Naive thymus-derived CD4-positive, alpha-beta T cell (primary cell): ENCODE results near the gene CCDC191. TPM values are rescaled to one million over a fixed set of nuclear protein-coding genes. Genes with fewer than 3 reads are reported as not detected.
A peak's percentile ranks its signal among the peaks of the same experiment; 100 is the strongest.

Experiments used
- ATAC-seq: fragments of 150-1000 bp; cut with Tn5 transposase; 2 replicates; pipeline ENCODE4 v1.10.0; 2021; ENCODE audit warnings: mild to moderate bottlenecking, moderate library complexity
- CTCF ChIA-PET: fragments of 350-600 bp; sonication (Branson Sonifier 250); formaldehyde crosslinking; loops from one replicate; lab custom pipeline; 2021; ENCODE audit warnings: antibody characterized with exemption; lab: Charles Lee
- POLR2A ChIA-PET: fragments of 350-600 bp; sonication (Branson Sonifier 250); formaldehyde crosslinking; loops from one replicate; lab custom pipeline; 2021; ENCODE audit warnings: antibody characterized with exemption, inconsistent platforms; lab: Charles Lee
- DNase-seq, 9 donors: peaks; one replicate each; pipeline versions ENCODE4 v3.0.0 to v3.0.0-alpha.2; 2020 to 2022; ENCODE audit warnings: mixed read lengths in 1 of 9
- H3K27ac ChIP-seq: one replicate; pipeline ENCODE4 v1.7.0; 2013; ENCODE audit warnings: mild to moderate bottlenecking, low read depth, low read length, moderate library complexity
- H3K27me3 ChIP-seq, 2 donors: one replicate each; pipeline ENCODE4 v1.7.0; 2013; ENCODE audit warnings: low read length in 2 of 2, mild to moderate bottlenecking in 2 of 2, moderate library complexity in 2 of 2; ENCODE audit not compliant: control insufficient read depth in 2 of 2, insufficient read depth in 2 of 2
- H3K36me3 ChIP-seq, 3 experiments: 1 replicate in 2 of 3; 2 replicates in 1 of 3; pipeline ENCODE4 v1.7.0; 2013; ENCODE audit warnings: low read length in 3 of 3, mild to moderate bottlenecking in 3 of 3, moderate library complexity in 1 of 3; ENCODE audit not compliant: insufficient read depth in 3 of 3, control insufficient read depth in 2 of 3
- H3K4me1 ChIP-seq, 2 donors: one replicate each; pipeline ENCODE4 v1.7.0; 2013; ENCODE audit warnings: low read length in 2 of 2, mild to moderate bottlenecking in 2 of 2, moderate library complexity in 1 of 2; ENCODE audit not compliant: control insufficient read depth in 2 of 2, insufficient read depth in 2 of 2
- H3K4me3 ChIP-seq: 2 replicates; pipeline ENCODE4 v1.7.0; 2013; ENCODE audit warnings: mild to moderate bottlenecking, low read length
- H3K9me3 ChIP-seq, 3 experiments: 1 replicate in 2 of 3; 2 replicates in 1 of 3; pipeline ENCODE4 v1.7.0; 2013; ENCODE audit warnings: low read length in 3 of 3; ENCODE audit not compliant: control insufficient read depth in 2 of 3
- H3K27ac Mint-ChIP-seq, 9 donors: one replicate each; pipeline ENCODE4 v1.8.0; 2020 to 2022; ENCODE audit warnings: mixed read lengths in 9 of 9, mild to moderate bottlenecking in 8 of 9, moderate library complexity in 5 of 9, inconsistent platforms in 2 of 9
- H3K27me3 Mint-ChIP-seq, 5 donors: one replicate each; pipeline ENCODE4 v1.8.0; 2021 to 2022; ENCODE audit warnings: mixed read lengths in 5 of 5, mild to moderate bottlenecking in 1 of 5
- H3K36me3 Mint-ChIP-seq, 5 donors: one replicate each; pipeline ENCODE4 v1.8.0; 2020 to 2022; ENCODE audit warnings: mixed read lengths in 5 of 5, mild to moderate bottlenecking in 3 of 5, inconsistent platforms in 1 of 5
- H3K4me1 Mint-ChIP-seq, 7 donors: one replicate each; pipeline ENCODE4 v1.8.0; 2020 to 2022; ENCODE audit warnings: mixed read lengths in 7 of 7, mild to moderate bottlenecking in 3 of 7, inconsistent platforms in 1 of 7
- H3K4me3 Mint-ChIP-seq, 10 donors: one replicate each; pipeline ENCODE4 v1.8.0; 2020 to 2022; ENCODE audit warnings: mild to moderate bottlenecking in 10 of 10, mixed read lengths in 10 of 10, moderate library complexity in 6 of 10, inconsistent platforms in 2 of 10
- H3K9me3 Mint-ChIP-seq, 11 donors: one replicate each; pipeline ENCODE4 v1.8.0; 2020 to 2022; ENCODE audit warnings: mixed read lengths in 11 of 11, mild to moderate bottlenecking in 4 of 11, inconsistent platforms in 1 of 11, moderate library complexity in 1 of 11
- intact Hi-C, 2 donors: fragments of 100-400 bp; cut with micrococcal nuclease; formaldehyde crosslinking; loops; one replicate each; pipeline ENCODE4 v1.15.1; 2023
- polyA plus RNA-seq, 2 donors: library from polyadenylated mRNA; unstranded; fragments of 300-500 nt; fragmentation: Illumina TruSeq; gene quantifications; one replicate each; pipeline ENCODE4 v1.2.3, GENCODE V29; 2021
- total RNA-seq, 6 experiments: library from RNA in 5 of 6; stranded (reverse) in 5 of 6; gene quantifications; 1 replicate in 5 of 6; 2 replicates in 1 of 6; pipeline ENCODE4 v1.2.3 and lab custom pipeline; 2021 to 2026

Gene CCDC191
- total and polyA plus RNA-seq, 7 experiments from 2014 or later: 1.4 to 8.8 (median 5.0) TPM

DNA sequence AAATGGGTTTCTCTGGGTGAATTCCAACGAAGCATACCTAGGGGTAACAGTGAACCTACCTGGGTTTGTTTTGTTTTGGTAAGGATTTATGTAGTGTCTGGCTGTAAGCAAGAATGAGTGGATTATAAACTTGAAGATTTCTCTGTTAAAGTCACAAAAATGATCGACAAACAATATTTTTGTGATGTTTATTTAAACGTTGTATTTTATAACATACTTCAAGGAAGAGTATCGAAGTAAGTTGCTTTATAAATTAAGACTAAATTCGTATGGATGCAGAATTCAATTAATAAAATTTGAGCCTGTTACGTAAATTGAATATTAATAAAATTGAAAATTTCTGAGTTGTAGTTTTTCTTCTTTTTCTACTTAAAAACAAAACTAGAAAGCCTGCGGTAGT is 109.5 kb downstream of the CCDC191 start:
- Histone ChIP-seq H3K36me3 (no peaks in the 10 kb centered on the region), H3K9me3 (no peaks in the 10 kb centered on the region), H3K4me1 (peaks cover 0 to 8% of the 10 kb centered on the region in 2 donors), H3K4me3 (no peak overlapping the region), H3K27ac (no peak overlapping the region), H3K27me3 (no peaks in the 10 kb centered on the region)
- Mint-ChIP-seq H3K4me1 (peaks cover 8 to 20% (median 13%) of the 10 kb centered on the region in 7 donors), H3K27ac (peak overlapping the region in 3 of 9 donors; percentile 23 to 59 (median 49)), H3K27me3 (peaks cover 9 to 63% (median 20%) of the 10 kb centered on the region in 5 donors), H3K36me3 (no peaks in the 10 kb centered on the region), H3K4me3 (peak overlapping the region; percentile 57 to 94 (median 86)), H3K9me3 (no peaks in the 10 kb centered on the region)
- POLR2A ChIA-PET: no interaction called here
- intact Hi-C loops: loop anchor here (1.0 to 5.0 kb wide), 8 partner anchors 35 to 1835 kb away; partner anchors contain the start of genes GRAMD1C (in 1 of the 2), NAA50 (in 1 of the 2), SPICE1 (in 1 of the 2) and ZBTB20 (in 1 of the 2)
- CTCF ChIA-PET: no interaction called here
- DNase-seq: no peak
- ATAC-seq: no peak

DNA sequence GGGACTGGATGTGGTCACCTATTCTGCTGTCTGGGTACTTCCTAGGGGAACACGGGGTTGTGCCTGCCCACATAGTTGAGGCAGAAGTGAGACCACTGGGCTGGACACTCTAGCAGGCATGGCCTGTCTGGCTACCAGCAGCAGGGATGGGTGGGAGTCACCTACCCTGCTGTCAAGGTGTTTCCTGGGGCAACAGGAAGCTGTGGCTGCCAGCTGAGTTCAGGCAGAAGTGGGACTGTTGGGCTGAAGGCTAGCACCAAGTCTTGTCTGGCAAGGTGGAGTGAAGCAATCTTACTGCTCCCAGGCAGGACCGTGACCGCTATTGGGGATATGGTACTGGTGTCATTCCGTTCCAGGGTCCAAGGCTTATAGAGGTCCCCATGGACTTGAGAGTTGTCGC is 128.8 kb downstream of the CCDC191 start:
- no peak for ATAC-seq
- no peak for DNase-seq
- intact Hi-C loops: no loop called here
- Histone ChIP-seq H3K27ac (no peak overlapping the region), H3K36me3 (no peaks in the 10 kb centered on the region), H3K27me3 (peaks cover 0 to 3% of the 10 kb centered on the region in 2 donors), H3K4me3 (no peak overlapping the region), H3K9me3 (peaks cover 0 to 14% (median 0%) of the 10 kb centered on the region in 3 experiments), H3K4me1 (no peaks in the 10 kb centered on the region)
- no peak overlapping the region for H3K27ac Mint-ChIP-seq
- ChIA-PET CTCF (no interaction called here), POLR2A (no interaction called here)
- H3K9me3 Mint-ChIP-seq: peaks cover 9 to 33% (median 22%) of the 10 kb centered on the region in 11 donors
- H3K4me3 Mint-ChIP-seq: no peak overlapping the region
- no peaks in the 10 kb centered on the region for H3K4me1 Mint-ChIP-seq
- H3K27me3 Mint-ChIP-seq: peaks cover 7 to 42% (median 18%) of the 10 kb centered on the region in 5 donors
- H3K36me3 Mint-ChIP-seq: peaks cover 2 to 13% (median 7%) of the 10 kb centered on the region in 5 donors

DNA sequence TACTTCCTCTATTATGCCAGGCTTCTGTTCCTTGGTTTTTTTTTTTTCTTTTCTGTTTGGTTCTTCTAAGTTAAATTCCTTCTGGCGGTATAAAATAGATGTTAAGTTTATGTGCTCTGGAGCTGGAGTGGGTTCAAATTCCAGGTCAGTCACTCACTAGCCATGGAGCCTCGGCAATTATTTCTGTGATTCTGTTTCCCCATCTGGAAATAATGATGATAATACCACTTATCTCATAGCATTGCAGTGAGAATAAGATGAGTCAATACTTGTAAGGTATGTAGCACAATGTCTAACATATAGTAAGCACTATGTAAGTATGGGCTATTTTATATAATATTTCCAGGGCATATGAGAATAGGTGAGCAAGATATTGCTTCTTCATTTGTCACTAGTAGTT is 141.7 kb downstream of the CCDC191 start:
- no peaks in the 10 kb centered on the region for H3K9me3 Mint-ChIP-seq
- DNase-seq (no peak), ATAC-seq (no peak)
- H3K36me3 Mint-ChIP-seq: no peaks in the 10 kb centered on the region
- peaks cover 0 to 12% (median 0%) of the 10 kb centered on the region in 5 donors for H3K27me3 Mint-ChIP-seq
- Histone ChIP-seq H3K36me3 (no peaks in the 10 kb centered on the region), H3K9me3 (no peaks in the 10 kb centered on the region), H3K27ac (no peak overlapping the region), H3K4me1 (no peaks in the 10 kb centered on the region), H3K4me3 (no peak overlapping the region), H3K27me3 (no peaks in the 10 kb centered on the region)
- H3K27ac Mint-ChIP-seq: no peak overlapping the region
- intact Hi-C loops: loop anchor here in 1 of 2 donors (5.0 kb wide), 1 partner anchor 33 kb away; the partner anchor contains the start of gene ZDHHC23
- CTCF ChIA-PET: interaction anchor here (0.7 to 3.6 kb wide), 3 partner anchors 15 to 179 kb away, joined by 3 to 17 read pairs (median 3); no protein-coding TSS in a partner anchor
- POLR2A ChIA-PET: no interaction called here
- peaks cover 0 to 7% (median 5%) of the 10 kb centered on the region in 7 donors for H3K4me1 Mint-ChIP-seq
- no peak overlapping the region for H3K4me3 Mint-ChIP-seq

Other genes starting within 250 kb of the CCDC191 start
- gene GRAMD1C, start 217.7 kb downstream of the CCDC191 start, total RNA-seq: under 1 TPM in 4 of 5 experiments, not detected in 1; 0.22 to 0.54 (median 0.28) TPM
- gene GRAMD1C, start 217.7 kb downstream of the CCDC191 start, polyA plus RNA-seq: under 1 TPM in 1 of 2 donors, not detected in 1; 0.13 TPM
- 1 to 10 TPM; 2.1 to 3.4 (median 3.2) TPM for gene ZDHHC23, start 108.5 kb downstream of the CCDC191 start, total RNA-seq
- under 1 TPM; 0.47 to 0.55 TPM for gene ZDHHC23, start 108.5 kb downstream of the CCDC191 start, polyA plus RNA-seq
- gene QTRT2, start 211 bp upstream of the CCDC191 start, total RNA-seq: 10 to 100 TPM; 29.9 to 38.8 (median 33.8) TPM
- 10 to 100 TPM in 1 of 2 donors, 1 to 10 TPM in 1; 9.6 to 15.6 TPM for gene QTRT2, start 211 bp upstream of the CCDC191 start, polyA plus RNA-seq
- gene DRD3, start 122.5 kb upstream of the CCDC191 start, total RNA-seq: not detected
- not detected for gene DRD3, start 122.5 kb upstream of the CCDC191 start, polyA plus RNA-seq
- gene ZNF80, start 181.1 kb upstream of the CCDC191 start, total RNA-seq: under 1 TPM; 0.27 to 0.65 (median 0.61) TPM
- gene ZNF80, start 181.1 kb upstream of the CCDC191 start, polyA plus RNA-seq: under 1 TPM in 1 of 2 donors, not detected in 1; 0.35 TPM
- gene TIGIT, start 237.5 kb upstream of the CCDC191 start, total RNA-seq: 10 to 100 TPM in 1 of 5 experiments, 1 to 10 TPM in 4; 1.3 to 14.9 (median 3.8) TPM
- gene TIGIT, start 237.5 kb upstream of the CCDC191 start, polyA plus RNA-seq: 1 to 10 TPM in 1 of 2 donors, under 1 TPM in 1; 0.63 to 2.8 TPM